Stimulated activated CD4-positive, alpha-beta T cell treated with anti-CD3 and anti-CD28 coated beads, Interleukin-1b, Interleukin-23, amount 100 ng/mL, for 24 hours (primary cell): ENCODE results near the gene CORO7.

Experiments used
- DNase-seq, 4 experiments: peaks; one replicate each; pipeline ENCODE4 v3.0.0-alpha.2; 2020; ENCODE audit warnings: low read depth in 4 of 4, low spot score in 1 of 4

Gene CORO7

GRCh38 chr16:4426021-4426684 lies 9.8 kb upstream of the CORO7 start:
- DNase-seq = peak in 2 of 4 experiments; percentile 27 to 30

- peak; percentile 80 to 88 (median 86) for DNase-seq
Measured at GRCh38 chr16:4425378-4426020, 9.1 kb upstream of the CORO7 start, which contains the start of gene DNAJA3. Gene DNAJA3 (plus strand): TSS chr16:4425868. CDS start chr16:4425882, 14 bp downstream.

- no peak for DNase-seq
Measured at GRCh38 chr16:4420505-4421105, 4.2 kb upstream of the CORO7 start.

- DNase-seq = no peak
Measured at GRCh38 chr16:4419402-4419959, 3.1 kb upstream of the CORO7 start.

GRCh38 chr16:4415538-4416199 lies 727 bp downstream of the CORO7 start:
- DNase-seq = peak in 2 of 4 experiments; percentile 25 to 37

- DNase-seq = peak; percentile 51 to 80 (median 58)
Measured at GRCh38 chr16:4414187-4414917, 2.0 kb downstream of the CORO7 start.

- no peak for DNase-seq
Measured at GRCh38 chr16:4412854-4413253, 3.5 kb downstream of the CORO7 start.

GRCh38 chr16:4412159-4412558 lies 4.2 kb downstream of the CORO7 start:
- DNase-seq = no peak

GRCh38 chr16:4411684-4412083 lies 4.7 kb downstream of the CORO7 start:
- no peak for DNase-seq

GRCh38 chr16:4410335-4411075 lies 5.9 kb downstream of the CORO7 start:
- no peak for DNase-seq

GRCh38 chr16:4409081-4409932 lies 7.1 kb downstream of the CORO7 start:
- no peak for DNase-seq

GRCh38 chr16:4408323-4408690 lies 8.1 kb downstream of the CORO7 start:
- DNase-seq = no peak

- no peak for DNase-seq
Measured at GRCh38 chr16:4407543-4408322, 8.7 kb downstream of the CORO7 start.

GRCh38 chr16:4404967-4405696 lies 11.3 kb downstream of the CORO7 start:
- DNase-seq = no peak

GRCh38 chr16:4404247-4404966 lies 12.0 kb downstream of the CORO7 start:
- no peak for DNase-seq

GRCh38 chr16:4403133-4403949 lies 13.1 kb downstream of the CORO7 start:
- no peak for DNase-seq
